HepG2 (cell line): ENCODE results near the gene IL15RA. TPM values are rescaled to one million over a fixed set of nuclear protein-coding genes. Genes with fewer than 3 reads are reported as not detected.

Experiments used
- ATF3 ChIP-seq: sonication (generic); formaldehyde crosslinking; IDR thresholded peaks from 2 replicates; pipeline ENCODE4 v1.4.0; 2020; ENCODE audit warnings: missing genetic modification reagents
- CEBPG ChIP-seq: IDR thresholded peaks from 2 replicates; pipeline ENCODE4 v1.6.1; 2016
- DMTF1 ChIP-seq: sonication (generic); formaldehyde crosslinking; IDR thresholded peaks from 2 replicates; pipeline ENCODE4 v1.4.0; 2020; ENCODE audit warnings: mild to moderate bottlenecking, missing genetic modification reagents
- FOSL2 ChIP-seq: sonication (generic); formaldehyde crosslinking; IDR thresholded peaks from 2 replicates; pipeline ENCODE4 v1.4.0; 2020; ENCODE audit warnings: missing genetic modification reagents
- HNF4G ChIP-seq, 2 experiments: sonication (generic) in 1 of 2; formaldehyde crosslinking in 1 of 2; IDR thresholded peaks; 2 replicates each; pipeline versions ENCODE4 v1.4.0 to v1.6.1; 2011 to 2020; ENCODE audit warnings: borderline replicate concordance in 2 of 2, low read depth in 2 of 2, mild to moderate bottlenecking in 2 of 2, low read length in 1 of 2, missing genetic modification reagents in 1 of 2, moderate library complexity in 1 of 2
- MAZ ChIP-seq, 2 experiments: sonication (generic) in 1 of 2; formaldehyde crosslinking in 1 of 2; IDR thresholded peaks; 2 replicates each; pipeline versions ENCODE4 v1.5.0 to v1.6.1; 2012 to 2020; ENCODE audit warnings: low read depth in 2 of 2, mild to moderate bottlenecking in 2 of 2, borderline replicate concordance in 1 of 2, improper control_type of control experiment in 1 of 2, low read length in 1 of 2, missing genetic modification reagents in 1 of 2, moderate library complexity in 1 of 2
- NFRKB ChIP-seq: fragments of 450-650 bp; IDR thresholded peaks from 2 replicates; pipeline ENCODE4 v1.6.1; 2017
- RBM22 ChIP-seq: fragments of 200-400 bp; formaldehyde crosslinking; optimal IDR thresholded peaks from 2 replicates; pipeline ENCODE3; 2017; ENCODE audit warnings: mild to moderate bottlenecking, low read length, moderate library complexity
- SATB2 ChIP-seq: sonication (generic); formaldehyde crosslinking; IDR thresholded peaks from 2 replicates; pipeline ENCODE4 v1.5.0; 2020; ENCODE audit warnings: missing genetic modification reagents
- SMYD3 ChIP-seq: sonication (generic); formaldehyde crosslinking; IDR thresholded peaks from 2 replicates; pipeline ENCODE4 v1.8.1; 2023; ENCODE audit warnings: mild to moderate bottlenecking, missing genetic modification reagents
- YY1 ChIP-seq: IDR thresholded peaks from 2 replicates; pipeline ENCODE4 v1.6.1; 2011; ENCODE audit warnings: low read length, low read depth, moderate library complexity, mild to moderate bottlenecking; ENCODE audit not compliant: insufficient read depth, insufficient replicate concordance
- ZFP1 ChIP-seq: IDR thresholded peaks from 2 replicates; pipeline ENCODE4 v1.6.1; 2016
- ZFY ChIP-seq: sonication (generic); formaldehyde crosslinking; IDR thresholded peaks from 2 replicates; pipeline ENCODE4 v1.4.0; 2020; ENCODE audit warnings: missing genetic modification reagents
- ZMAT3 ChIP-seq: sonication (generic); formaldehyde crosslinking; conservative IDR thresholded peaks from 2 replicates; pipeline ENCODE4 v1.7.0; 2021; ENCODE audit warnings: missing genetic modification reagents
- ZNF138 ChIP-seq: sonication (generic); formaldehyde crosslinking; IDR thresholded peaks from 2 replicates; pipeline ENCODE4 v1.5.0; 2020; ENCODE audit warnings: mild to moderate bottlenecking, low read depth, missing genetic modification reagents
- ZNF326 ChIP-seq: sonication (generic); formaldehyde crosslinking; IDR thresholded peaks from 2 replicates; pipeline ENCODE4 v1.4.0; 2020; ENCODE audit warnings: missing genetic modification reagents, borderline replicate concordance
- ZNF335 ChIP-seq: sonication (generic); formaldehyde crosslinking; IDR thresholded peaks from 2 replicates; pipeline ENCODE4 v1.4.0; 2020; ENCODE audit warnings: missing genetic modification reagents
- ZNF7 ChIP-seq: IDR thresholded peaks from 2 replicates; pipeline ENCODE4 v1.6.1; 2016; ENCODE audit warnings: missing biosample characterization, missing genetic modification reagents
- ZNF710 ChIP-seq: sonication (generic); formaldehyde crosslinking; IDR thresholded peaks from 2 replicates; pipeline ENCODE4 v1.5.0; 2020; ENCODE audit warnings: mild to moderate bottlenecking, missing genetic modification reagents, borderline replicate concordance
- polyA plus RNA-seq, 8 experiments: library from polyadenylated mRNA; depleted of rRNA in 3 of 8; stranded (reverse) in 7 of 8; unstranded in 1 of 8; fragments of >200 nt; fragmentation: Illumina TruSeq in 4 of 8; extraction: Trizol in 4 of 8; gene quantifications; 2 replicates each; pipeline versions ENCODE4 v1.2.1 to v1.2.3, GENCODE V29; 2011 to 2016; ENCODE audit warnings: low read depth in 4 of 8, missing spikeins in 1 of 8, mixed read lengths in 1 of 8; ENCODE audit not compliant: insufficient read depth in 1 of 8
- total RNA-seq, 5 experiments: library from RNA; depleted of rRNA; stranded (reverse); fragments of >200 nt; fragmentation: Illumina TruSeq; extraction: Trizol; gene quantifications; 2 replicates each; pipeline ENCODE4 v1.2.3, GENCODE V29; 2016; ENCODE audit warnings: low read depth in 1 of 5
- TF ChIP-seq, protein P1 (sequence below): sonication (generic); formaldehyde crosslinking; IDR thresholded peaks from 2 replicates; pipeline ENCODE4 v1.4.0; 2020; ENCODE audit warnings: missing genetic modification reagents

Gene IL15RA
- total and polyA plus RNA-seq, 2 of the 13 experiments (the other 11 are each of a cell fraction or from before 2014, with no cell fraction given) = 0.53 to 0.77 TPM

GRCh38 chr10:5945561-5946418 is 31.6 kb downstream of the IL15RA start (continued):
- TF ChIP-seq ZNF7 (CRISPR knock-in tag) (no peak), HNF4G (IDR thresholded peaks at IDR 0.05; ENCODE audit: borderline replicate concordance, low read depth, low read length) (no peak), HNF4G (CRISPR knock-in tag; IDR thresholded peaks at IDR 0.05; ENCODE audit: borderline replicate concordance, low read depth) (no peak), SMYD3 (CRISPR knock-in tag) (no peak), ZNF326 (no peak), ZNF138 (CRISPR knock-in tag) (no peak), ZFY (CRISPR knock-in tag) (no peak), ATF3 (no peak), ZMAT3 (CRISPR knock-in tag) (no peak), ZNF710 (CRISPR knock-in tag) (no peak), CEBPG (peak; percentile 64), RBM22 (no peak), MAZ (IDR thresholded peaks at IDR 0.05; ENCODE audit: borderline replicate concordance, low read depth, low read length) (no peak), MAZ (CRISPR knock-in tag; IDR thresholded peaks at IDR 0.05; ENCODE audit: low read depth) (no peak), NFRKB (no peak), FOSL2 (CRISPR knock-in tag) (no peak), YY1 (peak; percentile 34), DMTF1 (no peak), SATB2 (CRISPR knock-in tag) (no peak), ZFP1 (CRISPR knock-in tag) (no peak), ZNF335 (CRISPR knock-in tag) (no peak)
- TF ChIP-seq, protein P1, sequence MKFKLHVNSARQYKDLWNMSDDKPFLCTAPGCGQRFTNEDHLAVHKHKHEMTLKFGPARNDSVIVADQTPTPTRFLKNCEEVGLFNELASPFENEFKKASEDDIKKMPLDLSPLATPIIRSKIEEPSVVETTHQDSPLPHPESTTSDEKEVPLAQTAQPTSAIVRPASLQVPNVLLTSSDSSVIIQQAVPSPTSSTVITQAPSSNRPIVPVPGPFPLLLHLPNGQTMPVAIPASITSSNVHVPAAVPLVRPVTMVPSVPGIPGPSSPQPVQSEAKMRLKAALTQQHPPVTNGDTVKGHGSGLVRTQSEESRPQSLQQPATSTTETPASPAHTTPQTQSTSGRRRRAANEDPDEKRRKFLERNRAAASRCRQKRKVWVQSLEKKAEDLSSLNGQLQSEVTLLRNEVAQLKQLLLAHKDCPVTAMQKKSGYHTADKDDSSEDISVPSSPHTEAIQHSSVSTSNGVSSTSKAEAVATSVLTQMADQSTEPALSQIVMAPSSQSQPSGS (CRISPR knock-in tag) = no peak
